Gastroesophageal sphincter (tissue), 3 donors: ENCODE data around the gene ZNF575.

Experiments
- POLR2AphosphoS5 ChIP-seq: sonication (generic); formaldehyde crosslinking; IDR thresholded peaks from one replicate; pipeline ENCODE4 v1.6.1; 2017; ENCODE audit warnings: antibody characterized with exemption
- TF ChIP-seq, protein P1 (sequence below), 4 experiments: fragments of 200-600 bp in 2 of 4; fragments of 450-650 bp in 2 of 4; sonication (generic) in 1 of 4; IDR thresholded peaks; one replicate each; pipeline ENCODE4 v1.5.1; 2017 to 2019; ENCODE audit warnings: antibody characterized with exemption in 4 of 4, mild to moderate bottlenecking in 2 of 4, moderate library complexity in 2 of 4

- TF ChIP-seq, protein P1, sequence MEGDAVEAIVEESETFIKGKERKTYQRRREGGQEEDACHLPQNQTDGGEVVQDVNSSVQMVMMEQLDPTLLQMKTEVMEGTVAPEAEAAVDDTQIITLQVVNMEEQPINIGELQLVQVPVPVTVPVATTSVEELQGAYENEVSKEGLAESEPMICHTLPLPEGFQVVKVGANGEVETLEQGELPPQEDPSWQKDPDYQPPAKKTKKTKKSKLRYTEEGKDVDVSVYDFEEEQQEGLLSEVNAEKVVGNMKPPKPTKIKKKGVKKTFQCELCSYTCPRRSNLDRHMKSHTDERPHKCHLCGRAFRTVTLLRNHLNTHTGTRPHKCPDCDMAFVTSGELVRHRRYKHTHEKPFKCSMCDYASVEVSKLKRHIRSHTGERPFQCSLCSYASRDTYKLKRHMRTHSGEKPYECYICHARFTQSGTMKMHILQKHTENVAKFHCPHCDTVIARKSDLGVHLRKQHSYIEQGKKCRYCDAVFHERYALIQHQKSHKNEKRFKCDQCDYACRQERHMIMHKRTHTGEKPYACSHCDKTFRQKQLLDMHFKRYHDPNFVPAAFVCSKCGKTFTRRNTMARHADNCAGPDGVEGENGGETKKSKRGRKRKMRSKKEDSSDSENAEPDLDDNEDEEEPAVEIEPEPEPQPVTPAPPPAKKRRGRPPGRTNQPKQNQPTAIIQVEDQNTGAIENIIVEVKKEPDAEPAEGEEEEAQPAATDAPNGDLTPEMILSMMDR (IDR thresholded peaks at IDR 0.05): no peak
- TF ChIP-seq POLR2AphosphoS5: no peak
Measured at GRCh38 chr19:43572171-43572588, 39.2 kb downstream of the ZNF575 start.
